ENCODE data around the gene RBSN. TPM values are rescaled to one million over a fixed set of nuclear protein-coding genes. Genes with fewer than 3 reads are reported as not detected.

RBSN gene
- total and polyA plus RNA-seq, 9 donors = 17.3 to 27.0 (median 22.4) TPM

- Histone ChIP-seq H3K27me3 (ENCODE audit: control insufficient read depth, insufficient read depth, low read length) (peaks cover 4% of the 10 kb centered on the region), H3K36me3 (ENCODE audit: control insufficient read depth, insufficient read depth, low read length) (no peaks in the 10 kb centered on the region), H3K27ac (ENCODE audit: low read length) (no peak overlapping the region), H3K4me3 (ENCODE audit: low read length) (no peak overlapping the region), H3K4me1 (ENCODE audit: control insufficient read depth, insufficient read depth, low read length) (peaks cover 28% of the 10 kb centered on the region), H3K9me3 (replicated peaks; ENCODE audit: control insufficient read depth, low read depth, low read length) (no peaks in the 10 kb centered on the region)
- peak; percentile 59 for DNase-seq
- 62% methylated on average over 2 of the region's 3 CpGs for WGBS (ENCODE audit: insufficient coverage)
Observed at GRCh38 chr3:15102836-15103235, 3.9 kb upstream of the RBSN start.

DNA sequence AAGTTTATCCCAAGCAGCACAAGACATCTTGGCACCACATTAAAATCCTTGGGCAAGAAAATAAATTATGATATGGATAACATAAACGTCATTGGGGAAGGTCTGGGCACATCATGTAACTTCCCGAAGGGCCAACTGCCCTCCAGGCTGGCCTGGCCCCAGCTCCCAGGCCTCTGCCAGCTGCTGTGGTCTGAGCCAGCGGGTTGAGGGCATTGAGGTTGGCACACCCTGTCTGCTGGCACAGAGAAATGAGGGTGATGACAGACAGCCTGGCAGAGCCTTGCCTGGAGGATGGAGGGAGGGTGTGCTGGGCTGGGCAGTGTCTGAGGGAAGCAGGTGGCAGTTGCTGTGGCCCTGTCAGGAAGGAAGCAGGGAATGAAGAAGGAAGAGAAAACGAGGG lies 3.3 kb upstream of the RBSN start:
- H3K4me3 ChIP-seq (ENCODE audit: low read length) = no peak overlapping the region
- 43% methylated on average over 4 of the region's 4 CpGs for WGBS (ENCODE audit: insufficient coverage)
- DNase-seq = peak; percentile 69
- peaks cover 32% of the 10 kb centered on the region for H3K4me1 ChIP-seq (ENCODE audit: control insufficient read depth, insufficient read depth, low read length)
- H3K36me3 ChIP-seq (ENCODE audit: control insufficient read depth, insufficient read depth, low read length) = no peaks in the 10 kb centered on the region
- no peaks in the 10 kb centered on the region for H3K9me3 ChIP-seq (replicated peaks; ENCODE audit: control insufficient read depth, low read depth, low read length)
- H3K27me3 ChIP-seq (ENCODE audit: control insufficient read depth, insufficient read depth, low read length) = peaks cover under 1% of the 10 kb centered on the region
- peak overlapping the region; percentile 59 for H3K27ac ChIP-seq (ENCODE audit: low read length)

GRCh38 chr3:15099364-15100098 lies 583 bp upstream of the RBSN start:
- H3K27ac ChIP-seq (ENCODE audit: low read length) = peak overlapping the region; percentile 83
- H3K4me1 ChIP-seq (ENCODE audit: control insufficient read depth, insufficient read depth, low read length) = peaks cover 32% of the 10 kb centered on the region
- WGBS (ENCODE audit: insufficient coverage) = under 1% methylated on average over 14 of the region's 19 CpGs

DNA sequence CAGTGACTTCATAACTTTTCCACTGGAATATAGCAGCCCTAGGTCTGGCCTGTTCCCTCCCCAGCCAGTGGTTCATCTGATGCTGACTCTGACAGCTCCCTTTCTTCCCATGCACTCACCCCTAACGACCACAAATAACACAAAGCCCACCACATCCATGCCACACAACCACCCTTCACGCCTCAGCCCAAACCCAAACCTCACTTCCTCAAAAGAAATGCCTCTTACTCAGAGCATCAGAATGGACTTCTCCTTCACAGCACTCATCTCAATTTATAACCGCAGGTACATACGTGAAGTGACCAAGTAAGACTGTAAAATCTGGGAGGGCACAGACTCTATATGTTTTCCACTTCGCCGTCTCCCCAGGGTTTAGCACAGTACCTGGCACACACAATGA lies 1.1 kb downstream of the RBSN start:
- Histone ChIP-seq H3K4me1 (ENCODE audit: control insufficient read depth, insufficient read depth, low read length) (peaks cover 29% of the 10 kb centered on the region), H3K4me3 (ENCODE audit: low read length) (peak overlapping the region; percentile 98), H3K27ac (ENCODE audit: low read length) (no peak overlapping the region), H3K36me3 (ENCODE audit: control insufficient read depth, insufficient read depth, low read length) (peaks cover 31% of the 10 kb centered on the region), H3K9me3 (replicated peaks; ENCODE audit: control insufficient read depth, low read depth, low read length) (no peaks in the 10 kb centered on the region), H3K27me3 (ENCODE audit: control insufficient read depth, insufficient read depth, low read length) (no peaks in the 10 kb centered on the region)
- 28% methylated on average over 4 of the region's 6 CpGs for WGBS (ENCODE audit: insufficient coverage)
- DNase-seq = peak; percentile 15

More at GRCh38 chr3:15099364-15100098, 583 bp upstream of the RBSN start:
- no peak for DNase-seq
- no peaks in the 10 kb centered on the region for H3K27me3 ChIP-seq (ENCODE audit: control insufficient read depth, insufficient read depth, low read length)
- H3K36me3 ChIP-seq (ENCODE audit: control insufficient read depth, insufficient read depth, low read length) = peaks cover 21% of the 10 kb centered on the region
- H3K4me3 ChIP-seq (ENCODE audit: low read length) = peak overlapping the region; percentile 98
- no peaks in the 10 kb centered on the region for H3K9me3 ChIP-seq (replicated peaks; ENCODE audit: control insufficient read depth, low read depth, low read length)

GRCh38 chr3:15096046-15096445 lies 2.9 kb downstream of the RBSN start:
- H3K4me1 ChIP-seq (ENCODE audit: control insufficient read depth, insufficient read depth, low read length) = peaks cover 14% of the 10 kb centered on the region
- H3K27ac ChIP-seq (ENCODE audit: low read length) = no peak overlapping the region
- H3K9me3 ChIP-seq (replicated peaks; ENCODE audit: control insufficient read depth, low read depth, low read length) = no peaks in the 10 kb centered on the region
- no peak overlapping the region for H3K4me3 ChIP-seq (ENCODE audit: low read length)
- WGBS (ENCODE audit: insufficient coverage) = 100% methylated on average over 1 of the region's 3 CpGs
- H3K36me3 ChIP-seq (ENCODE audit: control insufficient read depth, insufficient read depth, low read length) = peaks cover 46% of the 10 kb centered on the region
- H3K27me3 ChIP-seq (ENCODE audit: control insufficient read depth, insufficient read depth, low read length) = no peaks in the 10 kb centered on the region
- DNase-seq = peak; percentile 55

DNA sequence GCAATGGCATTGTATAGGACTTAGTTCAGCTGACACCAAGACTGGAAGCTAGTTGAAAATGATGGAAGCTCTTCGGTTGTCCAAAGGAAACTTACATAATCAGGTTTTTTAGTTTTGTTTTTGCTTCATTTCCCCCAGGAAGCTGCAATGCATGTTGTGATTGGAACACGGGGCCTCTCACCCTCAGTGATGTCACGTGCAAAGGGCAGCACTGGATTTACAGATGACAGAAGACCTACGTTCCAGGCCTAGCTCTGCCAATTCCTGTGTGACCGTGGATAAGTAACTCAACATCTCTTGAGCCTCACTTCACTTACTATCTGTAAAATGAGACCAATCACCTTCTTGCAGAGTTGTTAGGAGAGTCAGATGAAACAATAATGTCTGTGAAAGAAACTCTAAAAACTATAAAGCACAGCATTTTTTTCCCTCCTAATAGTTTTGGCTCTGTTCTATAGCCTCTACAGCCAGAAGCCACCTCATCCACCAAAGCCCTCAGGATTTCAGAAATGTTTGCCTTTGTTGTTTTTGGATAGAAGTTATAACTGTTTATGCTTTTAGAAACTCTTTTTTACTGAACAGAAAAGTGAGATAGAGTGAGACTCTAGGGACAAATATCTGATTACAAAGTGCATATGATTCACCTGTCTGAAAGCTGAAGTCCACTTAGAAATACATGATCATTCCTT lies 4.6 kb downstream of the RBSN start:
- DNase-seq = peak; percentile 10

GRCh38 chr3:15092686-15093085 lies 6.3 kb downstream of the RBSN start:
- 92% methylated on average over 1 of the region's 1 CpG for WGBS (ENCODE audit: insufficient coverage)
- H3K9me3 ChIP-seq (replicated peaks; ENCODE audit: control insufficient read depth, low read depth, low read length) = no peaks in the 10 kb centered on the region

More for the DNA sequence above, 4.6 kb downstream of the RBSN start:
- no peaks in the 10 kb centered on the region for H3K27me3 ChIP-seq (ENCODE audit: control insufficient read depth, insufficient read depth, low read length)
- no peaks in the 10 kb centered on the region for H3K9me3 ChIP-seq (replicated peaks; ENCODE audit: control insufficient read depth, low read depth, low read length)
- no peak overlapping the region for H3K27ac ChIP-seq (ENCODE audit: low read length)
- H3K4me1 ChIP-seq (ENCODE audit: control insufficient read depth, insufficient read depth, low read length) = peaks cover 8% of the 10 kb centered on the region
- 60% methylated on average over 2 of the region's 5 CpGs for WGBS (ENCODE audit: insufficient coverage)
- H3K4me3 ChIP-seq (ENCODE audit: low read length) = no peak overlapping the region
- peaks cover 56% of the 10 kb centered on the region for H3K36me3 ChIP-seq (ENCODE audit: control insufficient read depth, insufficient read depth, low read length)

GRCh38 chr3:15091575-15091974 lies 7.4 kb downstream of the RBSN start:
- Histone ChIP-seq H3K27ac (ENCODE audit: low read length) (no peak overlapping the region), H3K27me3 (ENCODE audit: control insufficient read depth, insufficient read depth, low read length) (no peaks in the 10 kb centered on the region), H3K4me3 (ENCODE audit: low read length) (no peak overlapping the region), H3K9me3 (replicated peaks; ENCODE audit: control insufficient read depth, low read depth, low read length) (no peaks in the 10 kb centered on the region), H3K36me3 (ENCODE audit: control insufficient read depth, insufficient read depth, low read length) (peaks cover 63% of the 10 kb centered on the region), H3K4me1 (ENCODE audit: control insufficient read depth, insufficient read depth, low read length) (no peaks in the 10 kb centered on the region)
- DNase-seq = no peak
- WGBS (ENCODE audit: insufficient coverage) = 100% methylated on average over 1 of the region's 5 CpGs

More at GRCh38 chr3:15092686-15093085, 6.3 kb downstream of the RBSN start:
- H3K27me3 ChIP-seq (ENCODE audit: control insufficient read depth, insufficient read depth, low read length) = no peaks in the 10 kb centered on the region
- no peak overlapping the region for H3K27ac ChIP-seq (ENCODE audit: low read length)
- DNase-seq = no peak
- H3K4me1 ChIP-seq (ENCODE audit: control insufficient read depth, insufficient read depth, low read length) = peaks cover 3% of the 10 kb centered on the region
- peaks cover 61% of the 10 kb centered on the region for H3K36me3 ChIP-seq (ENCODE audit: control insufficient read depth, insufficient read depth, low read length)
- no peak overlapping the region for H3K4me3 ChIP-seq (ENCODE audit: low read length)

DNA sequence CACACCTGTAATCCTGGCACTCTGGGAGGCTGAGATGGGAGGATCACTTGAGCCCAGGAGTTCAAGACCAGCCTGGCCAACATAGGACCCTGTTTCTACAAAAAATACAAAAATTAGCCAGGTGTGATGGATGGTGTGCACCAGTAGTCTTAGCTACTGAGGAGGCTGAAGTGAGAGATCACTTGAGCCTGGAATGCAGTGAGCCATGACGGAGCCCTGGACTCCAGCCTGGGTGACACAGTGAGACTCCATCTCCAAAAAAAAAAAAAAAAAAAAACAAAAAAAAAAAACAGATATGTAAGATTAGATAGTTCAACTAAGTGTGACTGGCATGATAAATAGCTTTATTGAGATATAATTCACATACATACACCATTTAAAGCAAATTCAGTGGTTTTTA lies 9.7 kb downstream of the RBSN start:
- no peak for DNase-seq
- Histone ChIP-seq H3K4me3 (ENCODE audit: low read length) (no peak overlapping the region), H3K36me3 (ENCODE audit: control insufficient read depth, insufficient read depth, low read length) (peaks cover 62% of the 10 kb centered on the region), H3K27me3 (ENCODE audit: control insufficient read depth, insufficient read depth, low read length) (no peaks in the 10 kb centered on the region), H3K4me1 (ENCODE audit: control insufficient read depth, insufficient read depth, low read length) (no peaks in the 10 kb centered on the region), H3K27ac (ENCODE audit: low read length) (no peak overlapping the region), H3K9me3 (replicated peaks; ENCODE audit: control insufficient read depth, low read depth, low read length) (no peaks in the 10 kb centered on the region)
- WGBS (ENCODE audit: insufficient coverage) = no CpG with 5 or more reads among the region's 1 CpG

DNA sequence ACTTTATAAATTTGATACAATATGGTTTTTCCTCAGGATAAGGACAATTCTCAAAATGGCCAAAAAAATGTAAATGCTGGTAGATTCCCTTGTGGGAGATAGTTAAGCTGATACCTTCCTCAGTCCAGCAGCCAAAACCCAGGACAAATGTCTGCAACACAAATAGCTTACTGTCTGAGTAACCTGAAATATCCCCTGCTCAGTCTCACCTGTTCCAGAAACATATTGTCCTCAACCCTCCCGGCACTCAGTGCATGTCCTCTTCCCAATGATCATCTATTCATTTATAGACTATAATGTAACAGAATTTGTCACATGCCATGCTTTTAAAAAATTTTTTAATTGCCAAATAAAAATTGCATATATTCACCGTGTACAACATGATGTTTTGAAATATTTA lies 12.2 kb downstream of the RBSN start:
- no peaks in the 10 kb centered on the region for H3K27me3 ChIP-seq (ENCODE audit: control insufficient read depth, insufficient read depth, low read length)
- no CpG with 5 or more reads among the region's 2 CpGs for WGBS (ENCODE audit: insufficient coverage)
- no peak overlapping the region for H3K27ac ChIP-seq (ENCODE audit: low read length)
- no peak overlapping the region for H3K4me3 ChIP-seq (ENCODE audit: low read length)
- peaks cover 70% of the 10 kb centered on the region for H3K36me3 ChIP-seq (ENCODE audit: control insufficient read depth, insufficient read depth, low read length)
- no peaks in the 10 kb centered on the region for H3K9me3 ChIP-seq (replicated peaks; ENCODE audit: control insufficient read depth, low read depth, low read length)
- H3K4me1 ChIP-seq (ENCODE audit: control insufficient read depth, insufficient read depth, low read length) = no peaks in the 10 kb centered on the region
- DNase-seq = no peak
